22Rv1 (cell line): ENCODE data around the gene FBXO28.

Source experiments
- CTCF ChIP-seq: fragments of 450-650 bp; IDR thresholded peaks from 2 replicates; pipeline ENCODE4 v1.5.1; 2017; ENCODE audit warnings: mild to moderate bottlenecking
- ZFX ChIP-seq: fragments of 450-650 bp; IDR thresholded peaks from 2 replicates; pipeline ENCODE4 v1.6.1; 2017; ENCODE audit warnings: antibody characterized with exemption, borderline replicate concordance

- TF ChIP-seq CTCF = no peak
- no peak for TF ChIP-seq ZFX
Measured at GRCh38 chr1:224178894-224179293, 65.0 kb downstream of the FBXO28 start.
